ENCODE measurements around the gene ARHGAP26. TPM values are rescaled to one million over a fixed set of nuclear protein-coding genes. Genes with fewer than 3 reads are reported as not detected.

Gene ARHGAP26
- total RNA-seq, 4 donors from 2014 or later = 22.3 to 40.7 (median 28.2) TPM

GRCh38 chr5:143059355-143059754, 289.2 kb downstream of the ARHGAP26 start:
- H3K4me1 ChIP-seq = peaks cover 49 to 89% (median 85%) of the 10 kb centered on the region in 4 donors
- DNase-seq (ENCODE audit: extremely low spot score) = no peak
- TF ChIP-seq EP300 (IDR thresholded peaks at IDR 0.05) (no peak), CTCF (IDR thresholded peaks at IDR 0.05) (no peak), POLR2AphosphoS5 (IDR thresholded peaks at IDR 0.05) (no peak), POLR2A (IDR thresholded peaks at IDR 0.05; ENCODE audit: low read depth) (no peak)
- peaks cover 0 to 32% (median 7%) of the 10 kb centered on the region in 4 donors for H3K36me3 ChIP-seq
- intact Hi-C loops (cut with DNase I) = loop anchor here (10.0 kb wide), 1 partner anchor 85 kb away; no protein-coding TSS in a partner anchor
- WGBS = 100% methylated on average over 1 of the region's 1 CpG
- peak overlapping the region in 3 of 4 donors; percentile 30 to 58 (median 56) for H3K27ac ChIP-seq (replicated peaks in 1 of 4)
- no peaks in the 10 kb centered on the region for H3K9me3 ChIP-seq
- no peaks in the 10 kb centered on the region for H3K27me3 ChIP-seq
- H3K4me3 ChIP-seq = no peak overlapping the region

GRCh38 chr5:143059976-143060765, 290.0 kb downstream of the ARHGAP26 start:
- intact Hi-C loops (cut with DNase I) = loop anchor here (5.0 to 10.0 kb wide), 2 partner anchors 33 to 85 kb away; no protein-coding TSS in a partner anchor
- DNase-seq (ENCODE audit: extremely low spot score) = no peak
- Histone ChIP-seq H3K27ac (replicated peaks in 1 of 4) (peak overlapping the region in 3 of 4 donors; percentile 56 to 61 (median 58)), H3K27me3 (no peaks in the 10 kb centered on the region), H3K4me3 (no peak overlapping the region), H3K9me3 (no peaks in the 10 kb centered on the region), H3K36me3 (peaks cover 0 to 32% (median 7%) of the 10 kb centered on the region in 4 donors), H3K4me1 (peaks cover 56 to 89% (median 86%) of the 10 kb centered on the region in 4 donors)
- no peak for TF ChIP-seq POLR2AphosphoS5 (IDR thresholded peaks at IDR 0.05)
- TF ChIP-seq CTCF (IDR thresholded peaks at IDR 0.05) = no peak
- no peak for TF ChIP-seq EP300 (IDR thresholded peaks at IDR 0.05)
- 77% methylated on average over 3 of the region's 3 CpGs for WGBS

- intact Hi-C loops (cut with DNase I) = loop anchor here (5.0 kb wide), 1 partner anchor 34 kb away; no protein-coding TSS in a partner anchor
- no peak for DNase-seq (ENCODE audit: extremely low spot score)
- H3K36me3 ChIP-seq = peaks cover 0 to 23% (median 7%) of the 10 kb centered on the region in 4 donors
- TF ChIP-seq EP300 (IDR thresholded peaks at IDR 0.05) = no peak
- no peak for TF ChIP-seq POLR2AphosphoS5 (IDR thresholded peaks at IDR 0.05)
- TF ChIP-seq POLR2A (IDR thresholded peaks at IDR 0.05; ENCODE audit: low read depth) = no peak
- no peak for TF ChIP-seq CTCF (IDR thresholded peaks at IDR 0.05)
- no peak overlapping the region for H3K4me3 ChIP-seq
- WGBS = 46% methylated on average over 5 of the region's 5 CpGs
- peak overlapping the region; percentile 45 to 61 (median 57) for H3K27ac ChIP-seq (replicated peaks in 1 of 4)
- H3K9me3 ChIP-seq = no peaks in the 10 kb centered on the region
- peaks cover 59 to 88% (median 86%) of the 10 kb centered on the region in 4 donors for H3K4me1 ChIP-seq
- H3K27me3 ChIP-seq = no peaks in the 10 kb centered on the region
Measured at GRCh38 chr5:143061161-143061945, 291.2 kb downstream of the ARHGAP26 start.

- Histone ChIP-seq H3K4me1 (peaks cover 64 to 87% (median 82%) of the 10 kb centered on the region in 4 donors), H3K27me3 (no peaks in the 10 kb centered on the region), H3K27ac (replicated peaks in 1 of 4) (peak overlapping the region in 2 of 4 donors; percentile 56 to 58), H3K36me3 (peaks cover 0 to 13% (median 5%) of the 10 kb centered on the region in 4 donors), H3K4me3 (no peak overlapping the region), H3K9me3 (no peaks in the 10 kb centered on the region)
- TF ChIP-seq POLR2A (IDR thresholded peaks at IDR 0.05; ENCODE audit: low read depth) (no peak), POLR2AphosphoS5 (IDR thresholded peaks at IDR 0.05) (no peak), EP300 (IDR thresholded peaks at IDR 0.05) (no peak), CTCF (IDR thresholded peaks at IDR 0.05) (no peak)
- intact Hi-C loops (cut with DNase I) = loop anchor here (5.0 kb wide), 1 partner anchor 35 kb away; no protein-coding TSS in a partner anchor
- no peak for DNase-seq (ENCODE audit: extremely low spot score)
Measured at GRCh38 chr5:143062379-143062778, 292.2 kb downstream of the ARHGAP26 start.
